Ovary (tissue), 9 donors: ENCODE measurements around the gene WNT7B. TPM values are rescaled to one million over a fixed set of nuclear protein-coding genes. Genes with fewer than 3 reads are reported as not detected.

ENCODE experiments used
- DNase-seq, 5 donors: peaks; one replicate each; pipeline ENCODE4 v3.0.0-alpha.2; 2019 to 2020
- H3K27ac ChIP-seq, 2 donors: fragments of 200-600 bp; one replicate each; pipeline versions ENCODE4 v1.5.1 to v1.8.0; 2019 to 2022
- H3K27me3 ChIP-seq: fragments of 200-600 bp; one replicate; pipeline ENCODE4 v1.8.0; 2022
- H3K36me3 ChIP-seq: fragments of 200-600 bp; sonication (generic); one replicate; pipeline ENCODE4 v1.5.1; 2019
- H3K4me1 ChIP-seq: one replicate; pipeline ENCODE4 v1.8.1; 2013; ENCODE audit warnings: mild to moderate bottlenecking, moderate library complexity; ENCODE audit not compliant: insufficient read depth
- H3K4me3 ChIP-seq: fragments of 200-600 bp; sonication (generic); one replicate; pipeline ENCODE4 v1.5.1; 2017
- H3K9me3 ChIP-seq, 2 donors: fragments of 200-600 bp in 1 of 2; sonication (generic) in 1 of 2; one replicate each; pipeline versions ENCODE4 v1.5.1 to v1.8.1; 2013 to 2019; ENCODE audit warnings: mild to moderate bottlenecking in 1 of 2, moderate library complexity in 1 of 2
- CTCF ChIP-seq, 3 donors: fragments of 450-650 bp in 2 of 3; fragments of 200-600 bp in 1 of 3; IDR thresholded peaks; one replicate each; pipeline versions ENCODE4 v1.5.1 to v1.8.0; 2016 to 2022; ENCODE audit warnings: antibody characterized with exemption in 3 of 3, mild to moderate bottlenecking in 1 of 3
- EP300 ChIP-seq: sonication (generic); formaldehyde crosslinking; IDR thresholded peaks from one replicate; pipeline ENCODE4 v1.6.1; 2017; ENCODE audit warnings: antibody characterized with exemption
- POLR2A ChIP-seq: fragments of 450-650 bp; IDR thresholded peaks from one replicate; pipeline ENCODE4 v1.6.1; 2017; ENCODE audit warnings: antibody characterized with exemption, mild to moderate bottlenecking, moderate library complexity
- WGBS, 3 donors: extraction: QIAGEN DNeasy Blood & Tissue Kit in 1 of 3; methylation state at CpG; one replicate each; pipeline versions ENCODE4 v1.1.5 to v1.1.7; 2013 to 2017; 5-methylcytosine and 5-hydroxymethylcytosine counted together
- intact Hi-C, 4 donors: fragments of 100-400 bp; cut with DNase I; formaldehyde crosslinking; loops; one replicate each; pipeline versions ENCODE4 v1.11.0 to v1.15.1; 2022 to 2023
- polyA plus RNA-seq, 2 donors: library from polyadenylated mRNA; stranded (reverse); fragments of 200-250 nt in 1 of 2; fragments of 350-450 nt in 1 of 2; fragmentation: Illumina TruSeq in 1 of 2; extraction: RNeasy Lipid Tissue Mini Kit (QIAGEN cat#74804) in 1 of 2; gene quantifications; one replicate each; pipeline ENCODE4 v1.2.3, GENCODE V29; 2013 to 2014
- total RNA-seq, 7 donors: library from RNA; depleted of rRNA in 2 of 7; stranded (reverse); fragments of >200 nt in 2 of 7; fragmentation: NEBNext Ultra II Directional in 3 of 7; extraction: Animal tissue kit (Norgen Biotek cat#: 25700) in 3 of 7; gene quantifications; one replicate each; pipeline versions ENCODE4 v1.1.0 to v1.2.4, GENCODE V29; 2016 to 2023
- donor health status: DM: no; HTN: no; CAD: no; lungs with moderate emphysema.
- donor health status: DM: no; HTN: no; CAD: no.
- donor health status: Bipolar disorder and iron deficiency.
- donor health status: DM: yes; HTN: yes; CAD: no.
- donor health status: DM: no; HTN: no; CAD: no.
- donor health status: DM: yes; HTN: yes; CAD: no.

WNT7B gene
- total and polyA plus RNA-seq, 9 donors, result 0.22 to 2.5 (median 0.59) TPM; not detected in 5

DNA sequence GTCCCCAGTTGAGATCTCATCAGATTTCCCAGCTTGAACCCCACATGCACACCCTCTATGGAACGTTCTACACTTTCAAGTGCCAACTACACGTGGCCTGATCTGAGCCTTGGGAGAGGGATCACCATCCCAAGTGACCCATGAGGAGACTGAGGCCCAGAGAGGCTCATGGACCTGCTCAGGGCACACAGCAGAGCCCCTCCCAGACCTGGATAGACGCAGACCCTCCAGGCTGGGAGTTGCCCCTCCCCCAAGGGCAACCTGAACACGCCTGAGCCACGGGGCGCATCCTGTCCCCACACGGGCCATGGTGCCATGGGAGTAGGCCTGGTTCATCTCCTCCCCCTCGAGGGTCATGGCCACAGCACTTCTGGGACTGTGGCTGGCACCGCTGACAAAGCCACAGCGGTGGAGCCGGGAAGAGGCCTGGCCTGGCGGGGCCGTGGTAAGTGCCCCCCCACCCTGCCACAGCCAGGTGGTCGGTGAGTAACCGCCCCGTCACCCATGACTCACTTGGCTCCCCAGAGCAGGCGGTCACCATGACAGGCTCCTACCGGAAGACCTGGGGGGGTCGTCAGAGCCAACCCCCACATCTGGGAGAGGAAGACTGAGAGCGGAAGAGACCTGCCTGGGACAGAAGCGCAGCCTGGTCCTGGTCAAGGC is 8.1 kb downstream of the WNT7B start:
- no peak for DNase-seq
- peaks cover 5% of the 10 kb centered on the region for H3K4me1 ChIP-seq
- H3K27me3 ChIP-seq, result peaks cover 5% of the 10 kb centered on the region
- WGBS, 3 donors, result 73 to 81% (median 75%) methylated on average over 14 to 21 of the region's 21 CpGs
- H3K27ac ChIP-seq, result no peak overlapping the region
- TF ChIP-seq POLR2A, result no peak
- TF ChIP-seq CTCF (IDR thresholded peaks at IDR 0.05), result no peak
- no peak for TF ChIP-seq EP300
- H3K9me3 ChIP-seq, result no peaks in the 10 kb centered on the region
- no peaks in the 10 kb centered on the region for H3K36me3 ChIP-seq
- no peak overlapping the region for H3K4me3 ChIP-seq
- intact Hi-C loops, result no loop called here

GRCh38 chr22:45968003-45968650 is 8.8 kb downstream of the WNT7B start:
- TF ChIP-seq EP300, result no peak
- TF ChIP-seq CTCF (IDR thresholded peaks at IDR 0.05), result no peak
- no peak for TF ChIP-seq POLR2A
- peaks cover 5% of the 10 kb centered on the region for H3K4me1 ChIP-seq
- 87 to 92% (median 88%) methylated on average over 10 of the region's 10 CpGs for WGBS, 3 donors
- no peaks in the 10 kb centered on the region for H3K36me3 ChIP-seq
- peaks cover 5% of the 10 kb centered on the region for H3K27me3 ChIP-seq
- no peak for DNase-seq
- H3K9me3 ChIP-seq, result no peaks in the 10 kb centered on the region
- intact Hi-C loops, result no loop called here
- no peak overlapping the region for H3K4me3 ChIP-seq
- no peak overlapping the region for H3K27ac ChIP-seq

GRCh38 chr22:45966895-45967365 is 10.0 kb downstream of the WNT7B start:
- WGBS, 3 donors, result 48 to 57% (median 51%) methylated on average over 12 to 17 of the region's 17 CpGs
- no peaks in the 10 kb centered on the region for H3K36me3 ChIP-seq
- no peak for DNase-seq
- H3K4me3 ChIP-seq, result no peak overlapping the region
- peaks cover 5% of the 10 kb centered on the region for H3K4me1 ChIP-seq
- H3K27me3 ChIP-seq, result peaks cover 5% of the 10 kb centered on the region
- no peak overlapping the region for H3K27ac ChIP-seq
- intact Hi-C loops, result no loop called here
- no peak for TF ChIP-seq POLR2A
- no peak for TF ChIP-seq CTCF (IDR thresholded peaks at IDR 0.05)
- TF ChIP-seq EP300, result no peak
- H3K9me3 ChIP-seq, result no peaks in the 10 kb centered on the region

DNA sequence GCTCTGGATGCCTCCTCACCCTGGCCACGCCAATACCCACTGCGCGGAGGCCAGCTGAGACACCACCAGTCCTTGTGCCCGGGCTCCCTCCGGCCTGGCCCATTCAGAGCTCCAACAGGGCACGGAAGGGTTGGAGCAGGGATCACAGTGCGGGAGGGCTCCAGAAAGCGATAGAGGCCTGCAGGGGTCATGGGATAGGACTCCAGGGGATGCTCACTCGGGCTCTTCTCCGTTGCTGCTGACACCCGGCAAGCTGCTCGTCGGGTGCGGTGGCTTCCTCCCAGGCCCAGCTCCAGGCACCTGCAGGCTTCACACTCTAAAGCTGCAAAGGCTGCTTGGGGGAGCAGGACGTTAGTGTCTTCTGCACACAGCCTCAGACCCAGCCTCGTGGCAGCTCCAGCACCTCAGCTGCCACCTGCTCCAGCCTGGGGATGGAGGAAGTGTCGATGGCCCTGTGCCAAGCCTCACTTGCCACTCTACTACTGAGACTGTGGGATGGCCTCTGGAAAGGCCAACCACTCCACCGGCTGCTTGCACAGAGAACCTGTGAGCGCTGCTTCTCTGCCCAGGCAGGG is 10.6 kb downstream of the WNT7B start:
- H3K27me3 ChIP-seq, result peaks cover 1% of the 10 kb centered on the region
- no peak for TF ChIP-seq CTCF (IDR thresholded peaks at IDR 0.05)
- TF ChIP-seq EP300, result no peak
- no peak for TF ChIP-seq POLR2A
- intact Hi-C loops, result no loop called here

More for the DNA sequence above, 10.6 kb downstream of the WNT7B start:
- Histone ChIP-seq H3K4me3 (no peak overlapping the region), H3K9me3 (no peaks in the 10 kb centered on the region), H3K4me1 (peaks cover under 1% of the 10 kb centered on the region), H3K36me3 (no peaks in the 10 kb centered on the region), H3K27ac (no peak overlapping the region)
- DNase-seq, result no peak
- WGBS, 3 donors, result 59 to 65% (median 64%) methylated on average over 19 of the region's 19 CpGs
